ENCODE results near the gene METTL22. TPM values are rescaled to one million over a fixed set of nuclear protein-coding genes. Genes with fewer than 3 reads are reported as not detected.

Gene METTL22
- polyA plus RNA-seq, 1 experiment, result 39.7 TPM

- ChIA-PET POLR2A (no interaction called here), CTCF (no interaction called here)
- peaks cover 2% of the 10 kb centered on the region for H3K27me3 ChIP-seq (ENCODE audit: control insufficient read depth, insufficient read depth, low read length)
- H3K9me3 ChIP-seq (ENCODE audit: control insufficient read depth, insufficient read depth, low read length), result no peaks in the 10 kb centered on the region
- DNase-seq (ENCODE audit: low read depth, low spot score), result no peak
- H3K4me3 ChIP-seq (ENCODE audit: low read depth, low read length), result no peak overlapping the region
- TF ChIP-seq CTCF (IDR thresholded peaks at IDR 0.05; ENCODE audit: low read depth, low read length), result no peak
- H3K27ac ChIP-seq (ENCODE audit: low read depth, low read length), result no peak overlapping the region
These were observed 15.9 kb upstream of the METTL22 start for GRCh38 chr16:8605554-8605953.

GRCh38 chr16:8607214-8607613 is 14.3 kb upstream of the METTL22 start:
- POLR2A ChIA-PET, result interaction anchor here (0.5 kb wide), 1 partner anchor 178 kb away, joined by 5 read pairs; no protein-coding TSS in a partner anchor
- H3K27me3 ChIP-seq (ENCODE audit: control insufficient read depth, insufficient read depth, low read length), result no peaks in the 10 kb centered on the region
- H3K9me3 ChIP-seq (ENCODE audit: control insufficient read depth, insufficient read depth, low read length), result no peaks in the 10 kb centered on the region
- no peak for TF ChIP-seq CTCF (IDR thresholded peaks at IDR 0.05; ENCODE audit: low read depth, low read length)
- DNase-seq (ENCODE audit: low read depth, low spot score), result no peak
- H3K27ac ChIP-seq (ENCODE audit: low read depth, low read length), result no peak overlapping the region
- CTCF ChIA-PET, result no interaction called here
- no peak overlapping the region for H3K4me3 ChIP-seq (ENCODE audit: low read depth, low read length)

- Histone ChIP-seq H3K27me3 (ENCODE audit: control insufficient read depth, insufficient read depth, low read length) (peaks cover 4% of the 10 kb centered on the region), H3K9me3 (ENCODE audit: control insufficient read depth, insufficient read depth, low read length) (no peaks in the 10 kb centered on the region), H3K4me3 (ENCODE audit: low read depth, low read length) (no peak overlapping the region), H3K27ac (ENCODE audit: low read depth, low read length) (no peak overlapping the region)
- DNase-seq (ENCODE audit: low read depth, low spot score), result no peak
- CTCF ChIA-PET, result no interaction called here
- no peak for TF ChIP-seq CTCF (IDR thresholded peaks at IDR 0.05; ENCODE audit: low read depth, low read length)
- POLR2A ChIA-PET, result no interaction called here
These were observed 10.4 kb upstream of the METTL22 start for GRCh38 chr16:8611122-8611521.

- POLR2A ChIA-PET, result no interaction called here
- Histone ChIP-seq H3K27me3 (ENCODE audit: control insufficient read depth, insufficient read depth, low read length) (peaks cover 4% of the 10 kb centered on the region), H3K4me3 (ENCODE audit: low read depth, low read length) (no peak overlapping the region), H3K9me3 (ENCODE audit: control insufficient read depth, insufficient read depth, low read length) (no peaks in the 10 kb centered on the region), H3K27ac (ENCODE audit: low read depth, low read length) (no peak overlapping the region)
- no peak for DNase-seq (ENCODE audit: low read depth, low spot score)
- TF ChIP-seq CTCF (IDR thresholded peaks at IDR 0.05; ENCODE audit: low read depth, low read length), result no peak
- CTCF ChIA-PET, result no interaction called here
These were observed 9.5 kb upstream of the METTL22 start for GRCh38 chr16:8611886-8612600.

- ChIA-PET CTCF (no interaction called here), POLR2A (no interaction called here)
- Histone ChIP-seq H3K27ac (ENCODE audit: low read depth, low read length) (no peak overlapping the region), H3K27me3 (ENCODE audit: control insufficient read depth, insufficient read depth, low read length) (peaks cover 7% of the 10 kb centered on the region), H3K4me3 (ENCODE audit: low read depth, low read length) (no peak overlapping the region), H3K9me3 (ENCODE audit: control insufficient read depth, insufficient read depth, low read length) (no peaks in the 10 kb centered on the region)
- DNase-seq (ENCODE audit: low read depth, low spot score), result no peak
- no peak for TF ChIP-seq CTCF (IDR thresholded peaks at IDR 0.05; ENCODE audit: low read depth, low read length)
These were observed 7.0 kb upstream of the METTL22 start for GRCh38 chr16:8614435-8615029.

All from AG04450 (cell line).